ENCODE data around the gene OAF. TPM values are rescaled to one million over a fixed set of nuclear protein-coding genes. Genes with fewer than 3 reads are reported as not detected.

The OAF gene
- total RNA-seq, 1 experiment from 2014 or later, result 97.1 TPM

- no peak for TF ChIP-seq EZH2phosphoT487 (IDR thresholded peaks at IDR 0.05; ENCODE audit: borderline replicate concordance, low read length)
- no peak for TF ChIP-seq EZH2 (IDR thresholded peaks at IDR 0.05; ENCODE audit: low read length, unreplicated experiment)
- TF ChIP-seq, protein P1, sequence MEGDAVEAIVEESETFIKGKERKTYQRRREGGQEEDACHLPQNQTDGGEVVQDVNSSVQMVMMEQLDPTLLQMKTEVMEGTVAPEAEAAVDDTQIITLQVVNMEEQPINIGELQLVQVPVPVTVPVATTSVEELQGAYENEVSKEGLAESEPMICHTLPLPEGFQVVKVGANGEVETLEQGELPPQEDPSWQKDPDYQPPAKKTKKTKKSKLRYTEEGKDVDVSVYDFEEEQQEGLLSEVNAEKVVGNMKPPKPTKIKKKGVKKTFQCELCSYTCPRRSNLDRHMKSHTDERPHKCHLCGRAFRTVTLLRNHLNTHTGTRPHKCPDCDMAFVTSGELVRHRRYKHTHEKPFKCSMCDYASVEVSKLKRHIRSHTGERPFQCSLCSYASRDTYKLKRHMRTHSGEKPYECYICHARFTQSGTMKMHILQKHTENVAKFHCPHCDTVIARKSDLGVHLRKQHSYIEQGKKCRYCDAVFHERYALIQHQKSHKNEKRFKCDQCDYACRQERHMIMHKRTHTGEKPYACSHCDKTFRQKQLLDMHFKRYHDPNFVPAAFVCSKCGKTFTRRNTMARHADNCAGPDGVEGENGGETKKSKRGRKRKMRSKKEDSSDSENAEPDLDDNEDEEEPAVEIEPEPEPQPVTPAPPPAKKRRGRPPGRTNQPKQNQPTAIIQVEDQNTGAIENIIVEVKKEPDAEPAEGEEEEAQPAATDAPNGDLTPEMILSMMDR (conservative IDR thresholded peaks at IDR 0.05; ENCODE audit: low read depth, low read length), result no peak
- intact Hi-C loops (cut with micrococcal nuclease), result no loop called here
- no peaks in the 10 kb centered on the region for H3K9me2 ChIP-seq (replicated peaks; ENCODE audit: low read length)
- no peak overlapping the region for H3K4me3 ChIP-seq (ENCODE audit: low read length)
- no peak overlapping the region for H2AFZ ChIP-seq (ENCODE audit: low read length)
- CTCF ChIA-PET, result no interaction called here
- ATAC-seq (no peak), DNase-seq (no peak)
- POLR2A ChIA-PET (ENCODE audit: unreplicated experiment), result no interaction called here
- H3K36me3 ChIP-seq (ENCODE audit: low read depth, low read length), result no peaks in the 10 kb centered on the region
- peaks cover 4% of the 10 kb centered on the region for H3K27me3 ChIP-seq (ENCODE audit: low read length)
- no peaks in the 10 kb centered on the region for H3F3A ChIP-seq (ENCODE audit: low read length, unreplicated experiment)
- no TSS peak for BruUV-seq (replicated peaks)
- H3K9ac ChIP-seq (ENCODE audit: low read length), result no peak overlapping the region
- no peaks in the 10 kb centered on the region for H3K79me2 ChIP-seq (ENCODE audit: low read length)
- no peak overlapping the region for H3K27ac ChIP-seq (ENCODE audit: low read length)
- H3K4me2 ChIP-seq (ENCODE audit: low read length), result no peak overlapping the region
- H4K20me1 ChIP-seq (ENCODE audit: low read length), result no peaks in the 10 kb centered on the region
- H3K4me1 ChIP-seq (ENCODE audit: insufficient read depth, low read length), result no peaks in the 10 kb centered on the region
- H3K9me3 ChIP-seq (ENCODE audit: low read length), result no peaks in the 10 kb centered on the region
Measured at GRCh38 chr11:120279502-120279901, 68.7 kb downstream of the OAF start.

Other genes starting within 250 kb of the OAF start
- 31.8 and 38.5 TPM in 2 replicates for gene TRIM29, start 72.9 kb upstream of the OAF start, total RNA-seq (2014; rRNA removed)
- gene POU2F3, start 29.1 kb downstream of the OAF start, total RNA-seq (2014; rRNA removed), result 0.62 and 0.81 TPM in 2 replicates
- 4.2 and 6.2 TPM in 2 replicates for gene TLCD5, start 114.3 kb downstream of the OAF start, total RNA-seq (2014; rRNA removed)
- gene ARHGEF12, start 125.4 kb downstream of the OAF start, total RNA-seq (2014; rRNA removed), result 41.0 and 54.4 TPM in 2 replicates